Ovary (tissue), 3 donors: ENCODE results near the gene ST7.

Experiments
- EP300 ChIP-seq: sonication (generic); formaldehyde crosslinking; IDR thresholded peaks from one replicate; pipeline ENCODE4 v1.6.1; 2017; ENCODE audit warnings: antibody characterized with exemption
- POLR2A ChIP-seq: fragments of 450-650 bp; IDR thresholded peaks from one replicate; pipeline ENCODE4 v1.6.1; 2017; ENCODE audit warnings: antibody characterized with exemption, mild to moderate bottlenecking, moderate library complexity
- TF ChIP-seq, protein P1 (sequence below), 3 donors: fragments of 450-650 bp in 2 of 3; fragments of 200-600 bp in 1 of 3; IDR thresholded peaks; one replicate each; pipeline versions ENCODE4 v1.5.1 to v1.8.0; 2016 to 2022; ENCODE audit warnings: antibody characterized with exemption in 3 of 3, mild to moderate bottlenecking in 1 of 3
- donor health status: DM: no; HTN: no; CAD: no.

DNA sequence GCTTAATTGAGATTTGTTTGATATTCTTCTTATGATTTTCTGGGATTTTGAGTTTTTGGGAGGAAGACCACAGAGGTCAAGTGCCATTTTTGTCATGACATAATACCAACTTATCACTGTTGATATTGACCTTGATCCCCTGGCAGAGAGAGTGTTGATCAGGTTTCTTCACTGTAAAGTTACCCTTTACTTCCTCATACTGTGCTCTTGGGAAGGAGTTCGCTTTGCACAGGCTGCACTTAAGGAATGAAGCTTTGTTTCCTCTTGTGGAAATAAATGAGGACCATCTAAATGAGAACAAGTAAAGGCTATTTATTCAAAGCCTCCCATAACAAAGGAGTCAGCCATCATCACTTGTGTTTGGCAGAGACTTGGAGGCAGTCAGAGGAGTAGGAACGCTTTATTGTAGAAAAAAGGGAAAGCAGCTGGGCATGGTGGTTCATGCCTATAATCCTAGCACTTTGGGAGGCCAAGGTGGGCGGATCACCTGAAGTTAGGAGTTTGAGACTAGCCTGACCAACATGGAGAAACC, 16.1 kb downstream of the ST7 start:
- TF ChIP-seq EP300 (no peak), POLR2A (no peak)
- TF ChIP-seq, protein P1, sequence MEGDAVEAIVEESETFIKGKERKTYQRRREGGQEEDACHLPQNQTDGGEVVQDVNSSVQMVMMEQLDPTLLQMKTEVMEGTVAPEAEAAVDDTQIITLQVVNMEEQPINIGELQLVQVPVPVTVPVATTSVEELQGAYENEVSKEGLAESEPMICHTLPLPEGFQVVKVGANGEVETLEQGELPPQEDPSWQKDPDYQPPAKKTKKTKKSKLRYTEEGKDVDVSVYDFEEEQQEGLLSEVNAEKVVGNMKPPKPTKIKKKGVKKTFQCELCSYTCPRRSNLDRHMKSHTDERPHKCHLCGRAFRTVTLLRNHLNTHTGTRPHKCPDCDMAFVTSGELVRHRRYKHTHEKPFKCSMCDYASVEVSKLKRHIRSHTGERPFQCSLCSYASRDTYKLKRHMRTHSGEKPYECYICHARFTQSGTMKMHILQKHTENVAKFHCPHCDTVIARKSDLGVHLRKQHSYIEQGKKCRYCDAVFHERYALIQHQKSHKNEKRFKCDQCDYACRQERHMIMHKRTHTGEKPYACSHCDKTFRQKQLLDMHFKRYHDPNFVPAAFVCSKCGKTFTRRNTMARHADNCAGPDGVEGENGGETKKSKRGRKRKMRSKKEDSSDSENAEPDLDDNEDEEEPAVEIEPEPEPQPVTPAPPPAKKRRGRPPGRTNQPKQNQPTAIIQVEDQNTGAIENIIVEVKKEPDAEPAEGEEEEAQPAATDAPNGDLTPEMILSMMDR (IDR thresholded peaks at IDR 0.05), result no peak
